HepG2 (cell line): Measurements from ENCODE around the gene CEMP1. TPM values are rescaled to one million over a fixed set of nuclear protein-coding genes. Genes with fewer than 3 reads are reported as not detected.

Source experiments
- GLI4 ChIP-seq: sonication (generic); formaldehyde crosslinking; IDR thresholded peaks from 2 replicates; pipeline ENCODE4 v1.5.1; 2020; ENCODE audit warnings: missing genetic modification reagents, mild to moderate bottlenecking, moderate library complexity, borderline replicate concordance
- PHB2 ChIP-seq: fragments of 450-650 bp; IDR thresholded peaks from 2 replicates; pipeline ENCODE4 v1.6.1; 2018; ENCODE audit not compliant: partially characterized antibody
- TAF15 ChIP-seq: fragments of 200-400 bp; formaldehyde crosslinking; IDR thresholded peaks from one replicate; pipeline ENCODE4 v1.6.1; 2018; ENCODE audit warnings: mild to moderate bottlenecking, low read depth, low read length; ENCODE audit not compliant: poor library complexity, severe bottlenecking
- TRAFD1 ChIP-seq: sonication (generic); formaldehyde crosslinking; IDR thresholded peaks from 2 replicates; pipeline ENCODE4 v1.5.1; 2020; ENCODE audit warnings: missing genetic modification reagents, mild to moderate bottlenecking, borderline replicate concordance
- ZHX2 ChIP-seq, 2 experiments: sonication (generic) in 1 of 2; formaldehyde crosslinking in 1 of 2; IDR thresholded peaks; 2 replicates each; pipeline versions ENCODE4 v1.6.1 to v1.9.0; 2014 to 2022; ENCODE audit warnings: antibody characterized with exemption in 1 of 2, borderline replicate concordance in 1 of 2, inconsistent platforms in 1 of 2, low read depth in 1 of 2, missing genetic modification reagents in 1 of 2
- ZNF510 ChIP-seq: sonication (generic); formaldehyde crosslinking; IDR thresholded peaks from 2 replicates; pipeline ENCODE4 v1.4.0; 2020; ENCODE audit warnings: low read depth, mild to moderate bottlenecking, missing genetic modification reagents
- polyA plus RNA-seq, 8 experiments: library from polyadenylated mRNA; depleted of rRNA in 3 of 8; stranded (reverse) in 7 of 8; unstranded in 1 of 8; fragments of >200 nt; fragmentation: Illumina TruSeq in 4 of 8; extraction: Trizol in 4 of 8; gene quantifications; 2 replicates each; pipeline versions ENCODE4 v1.2.1 to v1.2.3, GENCODE V29; 2011 to 2016; ENCODE audit warnings: low read depth in 4 of 8, missing spikeins in 1 of 8, mixed read lengths in 1 of 8; ENCODE audit not compliant: insufficient read depth in 1 of 8
- total RNA-seq, 5 experiments: library from RNA; depleted of rRNA; stranded (reverse); fragments of >200 nt; fragmentation: Illumina TruSeq; extraction: Trizol; gene quantifications; 2 replicates each; pipeline ENCODE4 v1.2.3, GENCODE V29; 2016; ENCODE audit warnings: low read depth in 1 of 5
- TF ChIP-seq, protein P1 (sequence below): sonication (generic); formaldehyde crosslinking; IDR thresholded peaks from 2 replicates; pipeline ENCODE4 v1.4.0; 2020; ENCODE audit warnings: low read depth, missing genetic modification reagents
- TF ChIP-seq, protein P2 (sequence below): sonication (generic); formaldehyde crosslinking; IDR thresholded peaks from 2 replicates; pipeline ENCODE4 v1.4.0; 2020; ENCODE audit warnings: mild to moderate bottlenecking, missing genetic modification reagents, borderline replicate concordance

Gene CEMP1
- total and polyA plus RNA-seq, 2 of the 13 experiments (the other 11 are each of a cell fraction or from before 2014, with no cell fraction given) = not detected

DNA sequence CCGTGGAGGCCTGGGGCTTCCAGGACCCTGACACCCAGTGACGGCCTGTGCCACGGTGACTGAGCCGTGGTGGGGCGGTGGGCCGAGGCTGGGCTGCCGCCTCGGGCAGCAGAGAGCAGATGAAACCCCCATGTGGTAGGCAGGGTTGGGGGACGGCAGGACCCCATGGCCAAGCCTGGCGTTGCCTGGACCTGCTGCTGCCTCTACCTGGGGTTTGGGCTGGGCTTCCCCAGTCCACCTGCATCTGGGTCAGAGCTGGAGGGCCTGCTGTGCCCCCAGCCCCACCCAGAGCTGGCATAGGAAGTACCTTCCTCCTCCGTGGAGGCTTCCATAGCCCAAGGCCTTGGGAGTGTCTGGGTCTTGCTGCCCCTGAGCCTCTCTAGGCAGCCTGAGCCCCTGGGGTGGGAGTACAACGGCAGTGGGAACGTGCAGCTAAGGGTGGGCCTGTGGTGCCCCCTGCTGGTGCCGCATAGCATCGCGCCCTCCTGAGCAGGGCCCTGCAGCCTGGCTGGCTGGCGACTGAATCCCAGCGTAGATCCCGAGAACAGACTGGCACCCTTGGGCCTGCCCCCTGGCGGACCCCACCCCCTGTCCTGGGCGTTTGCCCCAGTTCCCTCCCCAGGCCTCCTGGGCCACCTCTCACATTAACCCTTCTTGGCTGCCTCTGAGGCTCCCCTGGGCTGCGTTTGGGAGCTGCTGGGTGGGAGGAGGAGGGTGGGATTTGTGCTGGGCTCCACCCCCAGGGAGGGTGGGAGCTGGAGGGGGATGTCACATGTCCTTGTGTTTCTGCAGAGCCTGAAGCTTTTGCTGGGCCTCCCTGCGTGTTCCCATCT lies 30.1 kb downstream of the CEMP1 start (continued):
- TF ChIP-seq, protein P1, sequence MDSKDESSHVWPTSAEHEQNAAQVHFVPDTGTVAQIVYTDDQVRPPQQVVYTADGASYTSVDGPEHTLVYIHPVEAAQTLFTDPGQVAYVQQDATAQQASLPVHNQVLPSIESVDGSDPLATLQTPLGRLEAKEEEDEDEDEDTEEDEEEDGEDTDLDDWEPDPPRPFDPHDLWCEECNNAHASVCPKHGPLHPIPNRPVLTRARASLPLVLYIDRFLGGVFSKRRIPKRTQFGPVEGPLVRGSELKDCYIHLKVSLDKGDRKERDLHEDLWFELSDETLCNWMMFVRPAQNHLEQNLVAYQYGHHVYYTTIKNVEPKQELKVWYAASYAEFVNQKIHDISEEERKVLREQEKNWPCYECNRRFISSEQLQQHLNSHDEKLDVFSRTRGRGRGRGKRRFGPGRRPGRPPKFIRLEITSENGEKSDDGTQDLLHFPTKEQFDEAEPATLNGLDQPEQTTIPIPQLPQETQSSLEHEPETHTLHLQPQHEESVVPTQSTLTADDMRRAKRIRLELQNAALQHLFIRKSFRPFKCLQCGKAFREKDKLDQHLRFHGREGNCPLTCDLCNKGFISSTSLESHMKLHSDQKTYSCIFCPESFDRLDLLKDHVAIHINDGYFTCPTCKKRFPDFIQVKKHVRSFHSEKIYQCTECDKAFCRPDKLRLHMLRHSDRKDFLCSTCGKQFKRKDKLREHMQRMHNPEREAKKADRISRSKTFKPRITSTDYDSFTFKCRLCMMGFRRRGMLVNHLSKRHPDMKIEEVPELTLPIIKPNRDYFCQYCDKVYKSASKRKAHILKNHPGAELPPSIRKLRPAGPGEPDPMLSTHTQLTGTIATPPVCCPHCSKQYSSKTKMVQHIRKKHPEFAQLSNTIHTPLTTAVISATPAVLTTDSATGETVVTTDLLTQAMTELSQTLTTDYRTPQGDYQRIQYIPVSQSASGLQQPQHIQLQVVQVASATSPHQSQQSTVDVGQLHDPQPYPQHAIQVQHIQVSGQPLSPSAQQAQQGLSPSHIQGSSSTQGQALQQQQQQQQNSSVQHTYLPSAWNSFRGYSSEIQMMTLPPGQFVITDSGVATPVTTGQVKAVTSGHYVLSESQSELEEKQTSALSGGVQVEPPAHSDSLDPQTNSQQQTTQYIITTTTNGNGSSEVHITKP (CRISPR knock-in tag) = no peak
- TF ChIP-seq, protein P2, sequence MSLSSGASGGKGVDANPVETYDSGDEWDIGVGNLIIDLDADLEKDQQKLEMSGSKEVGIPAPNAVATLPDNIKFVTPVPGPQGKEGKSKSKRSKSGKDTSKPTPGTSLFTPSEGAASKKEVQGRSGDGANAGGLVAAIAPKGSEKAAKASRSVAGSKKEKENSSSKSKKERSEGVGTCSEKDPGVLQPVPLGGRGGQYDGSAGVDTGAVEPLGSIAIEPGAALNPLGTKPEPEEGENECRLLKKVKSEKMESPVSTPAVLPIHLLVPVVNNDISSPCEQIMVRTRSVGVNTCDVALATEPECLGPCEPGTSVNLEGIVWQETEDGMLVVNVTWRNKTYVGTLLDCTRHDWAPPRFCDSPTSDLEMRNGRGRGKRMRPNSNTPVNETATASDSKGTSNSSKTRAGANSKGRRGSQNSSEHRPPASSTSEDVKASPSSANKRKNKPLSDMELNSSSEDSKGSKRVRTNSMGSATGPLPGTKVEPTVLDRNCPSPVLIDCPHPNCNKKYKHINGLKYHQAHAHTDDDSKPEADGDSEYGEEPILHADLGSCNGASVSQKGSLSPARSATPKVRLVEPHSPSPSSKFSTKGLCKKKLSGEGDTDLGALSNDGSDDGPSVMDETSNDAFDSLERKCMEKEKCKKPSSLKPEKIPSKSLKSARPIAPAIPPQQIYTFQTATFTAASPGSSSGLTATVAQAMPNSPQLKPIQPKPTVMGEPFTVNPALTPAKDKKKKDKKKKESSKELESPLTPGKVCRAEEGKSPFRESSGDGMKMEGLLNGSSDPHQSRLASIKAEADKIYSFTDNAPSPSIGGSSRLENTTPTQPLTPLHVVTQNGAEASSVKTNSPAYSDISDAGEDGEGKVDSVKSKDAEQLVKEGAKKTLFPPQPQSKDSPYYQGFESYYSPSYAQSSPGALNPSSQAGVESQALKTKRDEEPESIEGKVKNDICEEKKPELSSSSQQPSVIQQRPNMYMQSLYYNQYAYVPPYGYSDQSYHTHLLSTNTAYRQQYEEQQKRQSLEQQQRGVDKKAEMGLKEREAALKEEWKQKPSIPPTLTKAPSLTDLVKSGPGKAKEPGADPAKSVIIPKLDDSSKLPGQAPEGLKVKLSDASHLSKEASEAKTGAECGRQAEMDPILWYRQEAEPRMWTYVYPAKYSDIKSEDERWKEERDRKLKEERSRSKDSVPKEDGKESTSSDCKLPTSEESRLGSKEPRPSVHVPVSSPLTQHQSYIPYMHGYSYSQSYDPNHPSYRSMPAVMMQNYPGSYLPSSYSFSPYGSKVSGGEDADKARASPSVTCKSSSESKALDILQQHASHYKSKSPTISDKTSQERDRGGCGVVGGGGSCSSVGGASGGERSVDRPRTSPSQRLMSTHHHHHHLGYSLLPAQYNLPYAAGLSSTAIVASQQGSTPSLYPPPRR (CRISPR knock-in tag) = no peak
- TF ChIP-seq PHB2 (no peak), TAF15 (no peak), ZNF510 (CRISPR knock-in tag) (no peak), GLI4 (CRISPR knock-in tag) (no peak), TRAFD1 (no peak), ZHX2 (IDR thresholded peaks at IDR 0.05; ENCODE audit: low read depth) (no peak), ZHX2 (CRISPR knock-in tag; IDR thresholded peaks at IDR 0.05; ENCODE audit: borderline replicate concordance) (no peak)
